ENCODE results near the gene TRMT44.

DNA sequence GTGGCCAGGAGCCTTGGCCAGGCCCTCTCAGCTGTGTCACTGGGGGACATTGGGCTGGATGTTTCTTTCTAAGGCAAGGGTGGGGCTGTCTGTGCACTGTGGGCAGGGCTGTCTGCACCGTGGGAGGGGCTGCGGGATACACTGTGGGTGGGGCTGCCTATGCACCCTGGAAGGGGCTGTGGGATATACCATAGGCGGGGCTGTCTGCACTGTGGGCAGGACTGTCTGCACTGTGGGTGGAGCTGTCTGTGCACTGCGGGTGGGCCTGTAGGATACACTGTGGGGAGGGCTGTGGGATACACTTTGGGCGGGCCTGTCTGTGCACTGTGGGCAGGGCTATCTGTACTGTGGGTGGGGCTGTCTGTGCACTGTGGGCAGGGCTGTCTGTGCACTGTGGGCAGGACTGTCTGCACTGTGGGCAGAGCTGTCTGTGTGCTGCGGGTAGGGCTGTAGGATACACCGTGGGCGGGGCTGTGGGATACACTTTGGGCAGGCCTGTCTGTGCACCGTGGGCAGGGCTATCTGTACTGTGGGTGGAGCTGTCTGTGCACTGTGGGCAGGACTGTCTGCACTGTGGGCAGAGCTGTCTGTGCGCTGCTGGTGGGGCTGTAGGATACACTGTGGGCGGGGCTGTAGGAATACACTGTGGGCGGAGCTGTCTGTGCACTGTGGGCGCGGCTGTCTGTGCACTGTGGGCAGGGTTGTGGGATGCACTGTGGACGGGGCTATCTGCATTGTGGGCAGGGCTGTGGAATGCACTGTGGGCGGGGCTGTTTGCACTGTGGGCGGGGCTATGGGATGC is 31.1 kb upstream of the TRMT44 start:
- TF ChIP-seq, protein P1, sequence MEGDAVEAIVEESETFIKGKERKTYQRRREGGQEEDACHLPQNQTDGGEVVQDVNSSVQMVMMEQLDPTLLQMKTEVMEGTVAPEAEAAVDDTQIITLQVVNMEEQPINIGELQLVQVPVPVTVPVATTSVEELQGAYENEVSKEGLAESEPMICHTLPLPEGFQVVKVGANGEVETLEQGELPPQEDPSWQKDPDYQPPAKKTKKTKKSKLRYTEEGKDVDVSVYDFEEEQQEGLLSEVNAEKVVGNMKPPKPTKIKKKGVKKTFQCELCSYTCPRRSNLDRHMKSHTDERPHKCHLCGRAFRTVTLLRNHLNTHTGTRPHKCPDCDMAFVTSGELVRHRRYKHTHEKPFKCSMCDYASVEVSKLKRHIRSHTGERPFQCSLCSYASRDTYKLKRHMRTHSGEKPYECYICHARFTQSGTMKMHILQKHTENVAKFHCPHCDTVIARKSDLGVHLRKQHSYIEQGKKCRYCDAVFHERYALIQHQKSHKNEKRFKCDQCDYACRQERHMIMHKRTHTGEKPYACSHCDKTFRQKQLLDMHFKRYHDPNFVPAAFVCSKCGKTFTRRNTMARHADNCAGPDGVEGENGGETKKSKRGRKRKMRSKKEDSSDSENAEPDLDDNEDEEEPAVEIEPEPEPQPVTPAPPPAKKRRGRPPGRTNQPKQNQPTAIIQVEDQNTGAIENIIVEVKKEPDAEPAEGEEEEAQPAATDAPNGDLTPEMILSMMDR (IDR thresholded peaks at IDR 0.05): no peak
- TF ChIP-seq POLR2A (IDR thresholded peaks at IDR 0.05): no peak
